HepG2 (cell line): ENCODE data around the gene ALLC. TPM values are rescaled to one million over a fixed set of nuclear protein-coding genes. Genes with fewer than 3 reads are reported as not detected.

Source experiments
- AGO2 ChIP-seq: fragments of 200-400 bp; formaldehyde crosslinking; optimal IDR thresholded peaks from 2 replicates; pipeline ENCODE3; 2017; ENCODE audit warnings: mild to moderate bottlenecking, low read depth, low read length, moderate library complexity
- BCL3 ChIP-seq: sonication (generic); formaldehyde crosslinking; IDR thresholded peaks from 2 replicates; pipeline ENCODE4 v1.5.1; 2020; ENCODE audit warnings: mild to moderate bottlenecking, missing genetic modification reagents, moderate library complexity
- HIC2 ChIP-seq: sonication (generic); formaldehyde crosslinking; IDR thresholded peaks from 2 replicates; pipeline ENCODE4 v1.9.0; 2022; ENCODE audit warnings: low read depth, missing genetic modification reagents
- HINFP ChIP-seq: sonication (generic); formaldehyde crosslinking; IDR thresholded peaks from 2 replicates; pipeline ENCODE4 v1.4.0; 2020; ENCODE audit warnings: low read depth, mild to moderate bottlenecking, missing genetic modification reagents
- HMGA1 ChIP-seq: sonication (generic); formaldehyde crosslinking; conservative IDR thresholded peaks from 2 replicates; pipeline ENCODE4 v1.4.0; 2020; ENCODE audit warnings: missing genetic modification reagents
- IKZF4 ChIP-seq: sonication (generic); formaldehyde crosslinking; IDR thresholded peaks from 2 replicates; pipeline ENCODE4 v1.5.1; 2020; ENCODE audit warnings: borderline replicate concordance, mild to moderate bottlenecking, low read depth, missing genetic modification reagents; ENCODE audit errors: not compliant biosample characterization
- NCOR1 ChIP-seq: fragments of 200-600 bp; sonication (generic); IDR thresholded peaks from 2 replicates; pipeline ENCODE4 v1.7.0; 2017; ENCODE audit warnings: antibody characterized with exemption, low read length, borderline replicate concordance
- TFDP1 ChIP-seq: IDR thresholded peaks from 2 replicates; pipeline ENCODE4 v1.6.1; 2016; ENCODE audit warnings: missing compliant biosample characterization, missing genetic modification reagents, borderline replicate concordance
- TFE3 ChIP-seq: IDR thresholded peaks from 2 replicates; pipeline ENCODE4 v1.6.1; 2016
- THAP7 ChIP-seq: sonication (generic); formaldehyde crosslinking; IDR thresholded peaks from 2 replicates; pipeline ENCODE4 v1.8.1; 2023; ENCODE audit warnings: mild to moderate bottlenecking, missing genetic modification reagents
- ZBTB26 ChIP-seq: IDR thresholded peaks from 2 replicates; pipeline ENCODE4 v1.6.1; 2016; ENCODE audit warnings: missing compliant biosample characterization, missing genetic modification reagents, borderline replicate concordance
- ZFY ChIP-seq: sonication (generic); formaldehyde crosslinking; IDR thresholded peaks from 2 replicates; pipeline ENCODE4 v1.4.0; 2020; ENCODE audit warnings: missing genetic modification reagents
- ZXDC ChIP-seq: sonication (generic); formaldehyde crosslinking; IDR thresholded peaks from 2 replicates; pipeline ENCODE4 v1.5.0; 2020; ENCODE audit warnings: mild to moderate bottlenecking, missing genetic modification reagents
- polyA plus RNA-seq, 8 experiments: library from polyadenylated mRNA; depleted of rRNA in 3 of 8; stranded (reverse) in 7 of 8; unstranded in 1 of 8; fragments of >200 nt; fragmentation: Illumina TruSeq in 4 of 8; extraction: Trizol in 4 of 8; gene quantifications; 2 replicates each; pipeline versions ENCODE4 v1.2.1 to v1.2.3, GENCODE V29; 2011 to 2016; ENCODE audit warnings: low read depth in 4 of 8, missing spikeins in 1 of 8, mixed read lengths in 1 of 8; ENCODE audit not compliant: insufficient read depth in 1 of 8
- total RNA-seq, 5 experiments: library from RNA; depleted of rRNA; stranded (reverse); fragments of >200 nt; fragmentation: Illumina TruSeq; extraction: Trizol; gene quantifications; 2 replicates each; pipeline ENCODE4 v1.2.3, GENCODE V29; 2016; ENCODE audit warnings: low read depth in 1 of 5

ALLC gene
- total and polyA plus RNA-seq, 2 of the 13 experiments (the other 11 are each of a cell fraction or from before 2014, with no cell fraction given): 0.08 to 0.11 TPM

GRCh38 chr2:3651691-3652648, 6.0 kb upstream of the ALLC start (continued):
- 0 out of 2 replicates have a peak, but pooled peaks have one; percentile 19 for TF ChIP-seq HINFP (CRISPR knock-in tag)
- peak; percentile 68 for TF ChIP-seq ZFY (CRISPR knock-in tag)
- peak; percentile 88 for TF ChIP-seq AGO2
- peak; percentile 26 for TF ChIP-seq IKZF4 (CRISPR knock-in tag)
- peak; percentile 64; the same call in 1 of the 2 replicates for TF ChIP-seq ZXDC (CRISPR knock-in tag)
- peak; percentile 80 for TF ChIP-seq TFDP1
- TF ChIP-seq HMGA1 (CRISPR knock-in tag): no peak
- TF ChIP-seq NCOR1: peak; percentile 42; the same call in 1 of the 2 replicates
- 0 out of 2 replicates have a peak, but pooled peaks have one; percentile 24 for TF ChIP-seq BCL3
- TF ChIP-seq ZBTB26: peak; percentile 19; the same call in 1 of the 2 replicates
- 0 out of 2 replicates have a peak, but pooled peaks have one; percentile 68 for TF ChIP-seq THAP7 (CRISPR knock-in tag)
- TF ChIP-seq HIC2: no peak
- 0 out of 2 replicates have a peak, but pooled peaks have one; percentile 49 for TF ChIP-seq TFE3 (CRISPR knock-in tag)
